Omental fat pad (tissue), 4 donors: ENCODE data around the gene TMPRSS13. TPM values are rescaled to one million over a fixed set of nuclear protein-coding genes. Genes with fewer than 3 reads are reported as not detected.

Experiments
- ATAC-seq: fragments of 150-250 bp; one replicate; pipeline ENCODE4 v1.9.1; 2016; ENCODE audit warnings: mild to moderate bottlenecking, moderate library complexity; ENCODE audit not compliant: low FRiP score
- DNase-seq: peaks from one replicate; pipeline ENCODE4 v3.0.0-alpha.2; 2019; ENCODE audit warnings: low spot score
- CTCF ChIP-seq, 3 donors: fragments of 450-650 bp; IDR thresholded peaks; one replicate each; pipeline ENCODE4 v1.5.1; 2016 to 2017; ENCODE audit warnings: antibody characterized with exemption in 3 of 3, mild to moderate bottlenecking in 3 of 3, moderate library complexity in 2 of 3
- total RNA-seq, 4 donors: library from RNA; depleted of rRNA; stranded (reverse); fragments of >200 nt; gene quantifications; one replicate each; pipeline ENCODE4 v1.1.0, GENCODE V29; 2016

Gene TMPRSS13
- total RNA-seq, 4 donors from 2014 or later = 0.50 TPM; not detected in 3

GRCh38 chr11:117908109-117908895, 20.9 kb downstream of the TMPRSS13 start:
- ATAC-seq (no peak), DNase-seq (no peak)
- TF ChIP-seq CTCF (IDR thresholded peaks at IDR 0.05) = no peak

GRCh38 chr11:117907276-117908108, 21.7 kb downstream of the TMPRSS13 start:
- DNase-seq (peak; percentile 91), ATAC-seq (peak; percentile 97)
- no peak for TF ChIP-seq CTCF (IDR thresholded peaks at IDR 0.05)

GRCh38 chr11:117906710-117907109, 22.5 kb downstream of the TMPRSS13 start:
- ATAC-seq = no peak
- DNase-seq = no peak
- TF ChIP-seq CTCF (IDR thresholded peaks at IDR 0.05) = no peak

- DNase-seq (no peak), ATAC-seq (no peak)
- TF ChIP-seq CTCF (IDR thresholded peaks at IDR 0.05) = no peak
Observed at GRCh38 chr11:117906126-117906525, 23.1 kb downstream of the TMPRSS13 start.

GRCh38 chr11:117905524-117905923, 23.7 kb downstream of the TMPRSS13 start:
- no peak for ATAC-seq
- TF ChIP-seq CTCF (IDR thresholded peaks at IDR 0.05) = no peak
- peak; percentile 6 for DNase-seq

GRCh38 chr11:117903505-117904382, 25.5 kb downstream of the TMPRSS13 start:
- no peak for TF ChIP-seq CTCF (IDR thresholded peaks at IDR 0.05)
- ATAC-seq (no peak), DNase-seq (peak; percentile 6)
